Lung (tissue), 12 donors: ENCODE results near the gene C1GALT1. TPM values are rescaled to one million over a fixed set of nuclear protein-coding genes. Genes with fewer than 3 reads are reported as not detected.

Experiments
- ATAC-seq: fragments of 200-7000 bp; cut with Tn5 transposase; one replicate; pipeline ENCODE4 v1.9.1; 2020; ENCODE audit warnings: moderate number of reproducible peaks; ENCODE audit not compliant: insufficient read depth, low FRiP score
- DNase-seq, 3 donors: peaks; one replicate each; pipeline ENCODE4 v3.0.0-alpha.2; 2013 to 2017
- H3K27ac ChIP-seq, 2 donors: one replicate each; pipeline ENCODE4 v1.5.1; 2013; ENCODE audit warnings: mild to moderate bottlenecking in 2 of 2, moderate library complexity in 2 of 2, control low read depth in 1 of 2, inconsistent platforms in 1 of 2, low read depth in 1 of 2, low read length in 1 of 2
- H3K27me3 ChIP-seq, 3 donors: one replicate each; pipeline ENCODE4 v1.5.1; 2013; ENCODE audit warnings: low read length in 2 of 3; ENCODE audit not compliant: control insufficient read depth in 3 of 3, insufficient read depth in 3 of 3
- H3K36me3 ChIP-seq, 4 donors: one replicate each; pipeline ENCODE4 v1.5.1; 2013; ENCODE audit warnings: low read length in 4 of 4, mild to moderate bottlenecking in 1 of 4, moderate library complexity in 1 of 4; ENCODE audit not compliant: control insufficient read depth in 4 of 4, insufficient read depth in 4 of 4
- H3K4me1 ChIP-seq, 5 donors: one replicate each; pipeline ENCODE4 v1.5.1; 2013; ENCODE audit warnings: low read length in 5 of 5, mild to moderate bottlenecking in 2 of 5, moderate library complexity in 1 of 5; ENCODE audit not compliant: control insufficient read depth in 5 of 5, insufficient read depth in 5 of 5
- H3K4me3 ChIP-seq: one replicate; pipeline ENCODE4 v1.5.1; 2013; ENCODE audit warnings: mild to moderate bottlenecking, control low read depth, moderate library complexity
- H3K9ac ChIP-seq, 2 donors: one replicate each; pipeline ENCODE4 v1.5.1; 2013; ENCODE audit warnings: low read length in 2 of 2, control low read depth in 1 of 2; ENCODE audit not compliant: insufficient read depth in 1 of 2
- H3K9me3 ChIP-seq, 4 donors: one replicate each; pipeline ENCODE4 v1.5.1; 2013; ENCODE audit warnings: low read length in 3 of 4, mild to moderate bottlenecking in 1 of 4, moderate library complexity in 1 of 4; ENCODE audit not compliant: control insufficient read depth in 4 of 4, insufficient read depth in 3 of 4
- WGBS, 2 donors: extraction: QIAGEN DNeasy Blood & Tissue Kit; methylation state at CpG; one replicate each; pipeline ENCODE4 v1.1.7; 2013; 5-methylcytosine and 5-hydroxymethylcytosine counted together
- polyA plus RNA-seq, 2 donors: library from polyadenylated mRNA; stranded (reverse); fragments of 200-250 nt; gene quantifications; one replicate each; pipeline ENCODE4 v1.2.1, GENCODE V29; 2013
- total RNA-seq, 2 donors: library from RNA; depleted of rRNA in 1 of 2; stranded (reverse); fragments of >200 nt in 1 of 2; gene quantifications; one replicate each; pipeline ENCODE4 v1.2.1, GENCODE V29; 2014 to 2021
- TF ChIP-seq, protein P1 (sequence below): IDR thresholded peaks from 2 replicates; pipeline ENCODE4 v1.5.1; 2012; ENCODE audit warnings: mild to moderate bottlenecking; ENCODE audit errors: control extremely low read depth, extremely low read depth
- donor health status: control.
- donor health status: control.
- donor health status: Bipolar disorder and iron deficiency.
- donor health status: healthy.
- donor health status: DM: yes; HTN: yes; CAD: no.

C1GALT1 gene
- total and polyA plus RNA-seq, 4 donors, result 10.5 to 39.5 (median 23.3) TPM

- Histone ChIP-seq H3K9ac (no peak overlapping the region), H3K4me1 (no peaks in the 10 kb centered on the region), H3K9me3 (no peaks in the 10 kb centered on the region), H3K4me3 (no peak overlapping the region), H3K36me3 (peaks cover 0 to 4% (median 0%) of the 10 kb centered on the region in 4 donors), H3K27ac (no peak overlapping the region), H3K27me3 (no peaks in the 10 kb centered on the region)
- 90 to 92% methylated on average over 12 of the region's 12 CpGs for WGBS, 2 donors
- DNase-seq (no peak), ATAC-seq (no peak)
- TF ChIP-seq, protein P1, sequence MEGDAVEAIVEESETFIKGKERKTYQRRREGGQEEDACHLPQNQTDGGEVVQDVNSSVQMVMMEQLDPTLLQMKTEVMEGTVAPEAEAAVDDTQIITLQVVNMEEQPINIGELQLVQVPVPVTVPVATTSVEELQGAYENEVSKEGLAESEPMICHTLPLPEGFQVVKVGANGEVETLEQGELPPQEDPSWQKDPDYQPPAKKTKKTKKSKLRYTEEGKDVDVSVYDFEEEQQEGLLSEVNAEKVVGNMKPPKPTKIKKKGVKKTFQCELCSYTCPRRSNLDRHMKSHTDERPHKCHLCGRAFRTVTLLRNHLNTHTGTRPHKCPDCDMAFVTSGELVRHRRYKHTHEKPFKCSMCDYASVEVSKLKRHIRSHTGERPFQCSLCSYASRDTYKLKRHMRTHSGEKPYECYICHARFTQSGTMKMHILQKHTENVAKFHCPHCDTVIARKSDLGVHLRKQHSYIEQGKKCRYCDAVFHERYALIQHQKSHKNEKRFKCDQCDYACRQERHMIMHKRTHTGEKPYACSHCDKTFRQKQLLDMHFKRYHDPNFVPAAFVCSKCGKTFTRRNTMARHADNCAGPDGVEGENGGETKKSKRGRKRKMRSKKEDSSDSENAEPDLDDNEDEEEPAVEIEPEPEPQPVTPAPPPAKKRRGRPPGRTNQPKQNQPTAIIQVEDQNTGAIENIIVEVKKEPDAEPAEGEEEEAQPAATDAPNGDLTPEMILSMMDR, result no peak
Observed at GRCh38 chr7:7210475-7211237, 28.3 kb downstream of the C1GALT1 start.

GRCh38 chr7:7212612-7213011, 30.3 kb downstream of the C1GALT1 start:
- Histone ChIP-seq H3K9me3 (no peaks in the 10 kb centered on the region), H3K27ac (no peak overlapping the region), H3K27me3 (no peaks in the 10 kb centered on the region), H3K9ac (no peak overlapping the region), H3K4me3 (no peak overlapping the region), H3K36me3 (peaks cover 0 to 8% (median 2%) of the 10 kb centered on the region in 4 donors), H3K4me1 (no peaks in the 10 kb centered on the region)
- no peak for DNase-seq
- WGBS, 2 donors, result 75 to 80% methylated on average over 2 of the region's 2 CpGs
- ATAC-seq, result no peak
- TF ChIP-seq, protein P1, result no peak

DNA sequence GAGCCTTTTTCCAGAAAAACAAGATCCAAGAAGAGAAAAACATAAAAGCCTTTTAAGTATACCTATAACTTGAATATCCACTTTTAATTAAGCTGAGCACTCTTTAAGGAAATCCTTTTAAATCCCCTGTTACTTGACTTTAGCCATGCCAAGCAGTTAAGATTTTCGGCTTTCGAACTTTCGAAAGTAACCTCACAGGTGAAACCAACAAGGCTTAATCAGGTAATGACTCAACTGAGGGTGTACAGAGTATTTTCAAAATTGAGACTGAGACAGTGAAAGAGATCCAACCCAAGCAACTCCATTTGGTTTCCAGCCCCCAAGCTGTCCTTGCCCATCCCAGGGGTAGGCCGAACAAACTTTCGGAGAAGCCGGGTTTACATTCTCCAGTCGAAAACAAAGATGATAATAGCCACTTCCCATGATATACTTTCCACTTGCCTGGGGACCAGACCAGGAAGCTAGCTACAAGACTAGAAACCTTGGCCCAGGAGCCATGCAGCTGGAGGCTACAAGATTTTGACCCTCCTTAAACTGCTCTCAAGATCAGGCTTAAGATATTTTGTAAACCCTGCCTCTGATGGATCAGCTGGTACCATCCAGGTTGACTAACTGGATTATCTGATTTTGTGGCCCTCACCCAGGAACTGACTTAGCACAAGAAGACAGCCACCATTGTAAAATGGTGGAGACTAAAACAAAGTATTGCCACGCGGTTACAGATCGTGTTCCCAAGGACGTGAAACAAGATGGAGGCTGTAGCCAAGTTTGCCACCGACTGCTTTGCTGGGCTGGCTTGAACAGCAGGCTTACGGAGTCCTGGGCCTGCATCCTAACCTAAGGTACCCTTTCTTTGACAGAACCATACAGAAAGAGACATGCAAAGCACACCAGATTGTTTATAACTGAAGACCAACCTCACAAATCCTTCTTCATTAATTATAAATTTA, 32.3 kb downstream of the C1GALT1 start:
- DNase-seq (no peak), ATAC-seq (no peak)
- Histone ChIP-seq H3K36me3 (peaks cover 0 to 9% (median 8%) of the 10 kb centered on the region in 4 donors), H3K27ac (no peak overlapping the region), H3K9me3 (no peaks in the 10 kb centered on the region), H3K4me3 (no peak overlapping the region), H3K4me1 (no peaks in the 10 kb centered on the region), H3K27me3 (no peaks in the 10 kb centered on the region), H3K9ac (no peak overlapping the region)
- WGBS, 2 donors, result 98% methylated on average over 13 of the region's 13 CpGs
- TF ChIP-seq, protein P1, result no peak
